ENCODE measurements around the gene SUGP2. TPM values are rescaled to one million over a fixed set of nuclear protein-coding genes. Genes with fewer than 3 reads are reported as not detected.

The SUGP2 gene
- total RNA-seq, 1 donor from 2014 or later: 129 TPM

DNA sequence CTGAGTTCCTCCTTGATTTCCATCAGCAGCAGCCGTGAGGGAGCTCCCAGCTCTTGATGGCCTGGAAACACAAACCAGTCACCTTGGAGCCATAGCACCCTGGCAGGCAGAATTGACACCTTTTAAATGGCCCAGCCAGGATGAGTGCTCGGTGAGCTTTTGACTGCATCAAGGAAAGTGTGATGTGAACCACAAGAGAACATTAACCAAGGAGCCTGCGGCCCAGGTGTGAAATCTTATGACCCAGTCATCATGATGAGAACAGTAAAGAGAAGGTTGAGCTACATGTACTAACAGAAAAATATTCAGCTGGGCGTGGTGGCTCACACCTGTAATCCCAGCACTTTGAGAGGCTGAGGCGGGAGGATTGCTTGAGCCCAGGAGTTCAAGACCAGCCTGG is 22.8 kb downstream of the SUGP2 start:
- Mint-ChIP-seq H3K36me3 (ENCODE audit: low read depth) (peaks cover 64% of the 10 kb centered on the region), H3K4me3 (ENCODE audit: low read depth) (no peak overlapping the region), H3K27ac (no peak overlapping the region), H3K27me3 (ENCODE audit: low read depth) (no peaks in the 10 kb centered on the region), H3K4me1 (ENCODE audit: low read depth) (no peaks in the 10 kb centered on the region), H3K9me3 (no peaks in the 10 kb centered on the region)
- no peak for DNase-seq (ENCODE audit: low spot score)
- intact Hi-C loops (cut with micrococcal nuclease): no loop called here

DNA sequence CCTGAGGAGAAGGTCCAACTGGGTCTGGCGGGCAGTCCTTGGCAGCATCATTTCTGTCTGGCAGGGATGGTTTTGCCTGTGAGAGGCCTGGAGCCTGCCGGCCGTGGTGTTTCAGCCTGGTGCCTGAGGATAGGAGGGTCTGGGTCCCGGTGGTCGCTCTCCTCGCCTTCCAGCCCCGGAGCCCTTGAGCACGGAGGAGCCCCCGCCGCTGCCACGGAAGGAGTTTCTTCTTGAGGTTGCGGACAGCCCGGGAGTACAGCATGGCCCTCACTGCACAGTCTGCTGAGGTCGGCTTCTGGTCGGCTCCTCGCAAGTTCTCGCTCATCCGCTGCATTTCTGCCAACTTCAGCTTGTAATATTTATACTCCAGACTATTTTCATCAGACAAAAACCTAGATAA is 23.4 kb downstream of the SUGP2 start:
- Mint-ChIP-seq H3K9me3 (no peaks in the 10 kb centered on the region), H3K27ac (no peak overlapping the region), H3K4me3 (ENCODE audit: low read depth) (no peak overlapping the region), H3K4me1 (ENCODE audit: low read depth) (no peaks in the 10 kb centered on the region), H3K27me3 (ENCODE audit: low read depth) (no peaks in the 10 kb centered on the region), H3K36me3 (ENCODE audit: low read depth) (peaks cover 68% of the 10 kb centered on the region)
- DNase-seq (ENCODE audit: low spot score): no peak
- intact Hi-C loops (cut with micrococcal nuclease): no loop called here

DNA sequence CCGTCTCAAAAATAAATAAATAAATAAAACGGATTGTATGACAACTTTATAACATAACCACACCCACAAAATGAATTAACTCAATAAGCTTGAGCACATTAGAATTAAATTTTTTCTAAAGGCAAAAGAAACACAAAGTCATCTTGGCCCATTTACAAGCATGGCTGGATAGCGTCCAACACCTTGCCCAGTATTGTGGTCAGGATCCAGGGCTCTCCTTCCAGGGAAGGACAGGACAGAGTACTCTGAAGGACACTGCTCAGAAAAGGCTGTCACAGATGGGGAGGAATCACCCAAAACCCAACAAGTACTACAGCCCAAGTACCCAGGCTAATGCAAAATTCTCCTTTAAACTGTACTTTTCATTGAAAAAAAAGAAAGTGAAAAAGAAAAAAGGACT is 27.1 kb downstream of the SUGP2 start:
- intact Hi-C loops (cut with micrococcal nuclease): no loop called here
- Mint-ChIP-seq H3K27me3 (ENCODE audit: low read depth) (no peaks in the 10 kb centered on the region), H3K36me3 (ENCODE audit: low read depth) (peaks cover 77% of the 10 kb centered on the region), H3K9me3 (no peaks in the 10 kb centered on the region), H3K27ac (no peak overlapping the region), H3K4me3 (ENCODE audit: low read depth) (no peak overlapping the region), H3K4me1 (ENCODE audit: low read depth) (no peaks in the 10 kb centered on the region)
- DNase-seq (ENCODE audit: low spot score): no peak

DNA sequence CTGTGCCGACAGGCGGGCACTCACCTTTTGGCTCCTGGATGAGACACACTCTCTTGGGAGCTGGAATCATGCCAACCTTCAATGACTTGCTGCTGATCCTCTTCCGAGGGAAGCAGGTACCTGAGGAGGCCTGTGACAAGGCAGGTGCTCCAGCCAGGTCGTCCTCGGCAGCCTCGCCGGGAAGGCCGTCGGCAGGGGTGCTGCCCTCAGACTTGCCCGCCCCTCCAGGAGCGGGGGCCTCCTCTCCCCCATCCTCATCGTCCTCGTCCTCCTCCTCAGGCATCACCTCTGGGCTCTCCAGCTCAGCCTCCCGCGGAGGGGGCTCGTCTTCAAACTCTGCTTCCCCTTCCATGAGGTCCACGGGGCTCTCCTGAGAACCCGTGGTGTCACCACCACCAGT is 29.2 kb downstream of the SUGP2 start:
- Mint-ChIP-seq H3K9me3 (no peaks in the 10 kb centered on the region), H3K27ac (no peak overlapping the region), H3K4me1 (ENCODE audit: low read depth) (no peaks in the 10 kb centered on the region), H3K27me3 (ENCODE audit: low read depth) (no peaks in the 10 kb centered on the region), H3K36me3 (ENCODE audit: low read depth) (peaks cover 71% of the 10 kb centered on the region), H3K4me3 (ENCODE audit: low read depth) (no peak overlapping the region)
- DNase-seq (ENCODE audit: low spot score): no peak
- intact Hi-C loops (cut with micrococcal nuclease): no loop called here

- Mint-ChIP-seq H3K4me3 (ENCODE audit: low read depth) (no peak overlapping the region), H3K27ac (peak overlapping the region; percentile 29), H3K27me3 (ENCODE audit: low read depth) (no peaks in the 10 kb centered on the region), H3K36me3 (ENCODE audit: low read depth) (peaks cover 67% of the 10 kb centered on the region), H3K4me1 (ENCODE audit: low read depth) (peaks cover 5% of the 10 kb centered on the region), H3K9me3 (no peaks in the 10 kb centered on the region)
- intact Hi-C loops (cut with micrococcal nuclease): no loop called here
- no peak for DNase-seq (ENCODE audit: low spot score)
Measured at GRCh38 chr19:18999896-19000620, 33.3 kb downstream of the SUGP2 start.

GRCh38 chr19:18999016-18999758 is 34.1 kb downstream of the SUGP2 start:
- Mint-ChIP-seq H3K27me3 (ENCODE audit: low read depth) (no peaks in the 10 kb centered on the region), H3K9me3 (no peaks in the 10 kb centered on the region), H3K4me3 (ENCODE audit: low read depth) (no peak overlapping the region), H3K4me1 (ENCODE audit: low read depth) (peaks cover 5% of the 10 kb centered on the region), H3K36me3 (ENCODE audit: low read depth) (peaks cover 64% of the 10 kb centered on the region), H3K27ac (no peak overlapping the region)
- DNase-seq (ENCODE audit: low spot score): no peak
- intact Hi-C loops (cut with micrococcal nuclease): no loop called here

DNA sequence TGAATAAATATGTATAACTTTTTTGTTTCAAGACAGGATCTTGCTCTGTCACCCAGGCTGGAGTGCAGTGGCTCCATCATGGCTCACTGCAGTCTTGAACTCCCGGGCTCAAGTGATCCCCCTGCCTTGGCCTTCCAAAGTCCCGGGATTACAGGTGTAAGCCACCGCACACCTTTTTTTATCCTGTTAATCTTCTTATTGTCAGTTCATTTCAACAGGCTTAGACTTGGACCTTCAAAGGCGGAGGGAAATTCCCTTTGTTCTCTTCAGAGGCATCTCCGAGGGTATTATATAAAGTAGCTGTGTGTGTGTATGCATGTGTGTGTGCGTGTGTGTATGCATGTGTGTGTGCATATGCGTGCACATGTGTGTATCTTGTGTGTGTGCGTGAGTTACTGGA is 35.0 kb downstream of the SUGP2 start:
- Mint-ChIP-seq H3K4me3 (ENCODE audit: low read depth) (no peak overlapping the region), H3K27ac (peak overlapping the region; percentile 30), H3K27me3 (ENCODE audit: low read depth) (no peaks in the 10 kb centered on the region), H3K36me3 (ENCODE audit: low read depth) (peaks cover 70% of the 10 kb centered on the region), H3K4me1 (ENCODE audit: low read depth) (peaks cover 5% of the 10 kb centered on the region), H3K9me3 (no peaks in the 10 kb centered on the region)
- intact Hi-C loops (cut with micrococcal nuclease): no loop called here
- DNase-seq (ENCODE audit: low spot score): no peak

DNA sequence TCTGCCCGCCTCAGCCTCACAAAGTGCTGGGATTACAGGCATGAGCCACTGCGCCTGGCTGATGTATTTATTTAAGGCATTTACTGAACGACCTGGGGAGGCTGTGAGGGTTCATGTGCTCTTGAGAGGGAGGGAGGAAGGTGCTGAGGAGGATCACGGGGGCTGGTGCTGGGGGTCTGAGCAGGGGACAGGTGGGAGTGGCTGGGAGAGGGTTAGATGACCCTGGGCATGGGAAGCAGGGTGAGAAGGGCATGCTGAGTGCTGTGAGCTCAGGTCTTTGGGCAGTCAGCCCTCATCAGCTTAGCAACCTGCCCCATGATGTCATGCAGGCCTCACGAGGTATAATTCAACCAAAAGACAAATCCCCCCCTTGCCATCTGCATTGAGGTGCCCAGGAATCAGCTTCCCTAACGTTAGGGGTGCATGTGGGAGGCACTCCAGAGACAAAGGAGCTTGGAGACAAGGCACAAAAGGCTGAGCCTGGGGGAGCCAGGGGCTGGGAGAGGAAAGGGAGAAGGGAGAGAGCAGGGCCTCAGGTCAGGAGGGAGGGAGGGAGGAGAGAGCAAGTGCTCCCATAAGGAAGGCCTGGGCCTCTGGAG is 36.4 kb downstream of the SUGP2 start:
- intact Hi-C loops (cut with micrococcal nuclease): no loop called here
- Mint-ChIP-seq H3K9me3 (no peaks in the 10 kb centered on the region), H3K4me1 (ENCODE audit: low read depth) (peaks cover 5% of the 10 kb centered on the region), H3K27ac (no peak overlapping the region), H3K4me3 (ENCODE audit: low read depth) (no peak overlapping the region), H3K36me3 (ENCODE audit: low read depth) (peaks cover 66% of the 10 kb centered on the region), H3K27me3 (ENCODE audit: low read depth) (no peaks in the 10 kb centered on the region)
- no peak for DNase-seq (ENCODE audit: low spot score)

DNA sequence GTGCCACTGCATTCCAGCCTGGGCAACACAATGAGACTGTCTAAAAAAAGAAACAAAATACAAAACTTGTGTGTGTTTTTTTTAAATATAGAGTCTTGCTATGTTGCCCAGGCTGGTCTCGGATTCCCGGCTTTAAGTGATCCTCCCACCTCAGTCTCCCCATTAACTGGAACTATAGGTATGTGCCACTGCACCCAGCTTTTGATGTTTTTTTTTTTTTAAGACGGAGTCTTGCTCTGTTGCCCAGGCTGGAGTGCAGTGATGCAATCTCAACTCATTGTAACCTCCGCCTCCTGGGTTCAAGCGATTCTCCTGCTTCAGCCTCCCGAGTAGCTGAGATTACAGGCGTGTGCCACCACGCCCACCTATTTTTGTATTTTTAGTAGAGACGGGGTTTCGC is 37.0 kb downstream of the SUGP2 start:
- peaks cover 5% of the 10 kb centered on the region for H3K4me1 Mint-ChIP-seq (ENCODE audit: low read depth)
- no peaks in the 10 kb centered on the region for H3K27me3 Mint-ChIP-seq (ENCODE audit: low read depth)
- no peaks in the 10 kb centered on the region for H3K9me3 Mint-ChIP-seq
- no peak overlapping the region for H3K27ac Mint-ChIP-seq
- no peak overlapping the region for H3K4me3 Mint-ChIP-seq (ENCODE audit: low read depth)
- DNase-seq (ENCODE audit: low spot score): no peak
- intact Hi-C loops (cut with micrococcal nuclease): no loop called here
- H3K36me3 Mint-ChIP-seq (ENCODE audit: low read depth): peaks cover 63% of the 10 kb centered on the region

DNA sequence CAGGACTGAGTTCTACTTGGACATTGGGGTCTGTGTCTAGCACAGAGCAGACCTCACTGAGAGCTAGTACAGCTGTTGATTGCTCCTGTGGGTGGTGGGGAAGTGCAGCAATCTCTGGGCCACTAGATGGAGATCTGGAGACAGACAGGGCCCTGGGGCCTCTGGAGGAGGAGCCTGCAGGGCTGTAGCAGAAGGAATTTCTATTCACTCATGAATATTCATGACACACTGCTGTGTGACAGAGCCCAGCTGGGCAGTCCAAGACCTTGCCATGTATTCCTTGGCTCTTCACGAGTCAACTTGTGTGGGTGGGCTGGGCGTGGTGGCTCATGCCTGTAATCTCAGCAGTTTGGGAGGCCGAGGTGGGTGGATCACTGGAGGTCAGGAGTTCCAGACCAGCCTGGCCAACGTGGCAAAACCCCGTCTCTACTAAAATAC is 37.5 kb downstream of the SUGP2 start:
- Mint-ChIP-seq H3K36me3 (ENCODE audit: low read depth) (peaks cover 65% of the 10 kb centered on the region), H3K27me3 (ENCODE audit: low read depth) (no peaks in the 10 kb centered on the region), H3K4me1 (ENCODE audit: low read depth) (peaks cover 5% of the 10 kb centered on the region), H3K9me3 (no peaks in the 10 kb centered on the region), H3K27ac (no peak overlapping the region), H3K4me3 (ENCODE audit: low read depth) (no peak overlapping the region)
- no peak for DNase-seq (ENCODE audit: low spot score)
- intact Hi-C loops (cut with micrococcal nuclease): no loop called here

- Mint-ChIP-seq H3K9me3 (no peaks in the 10 kb centered on the region), H3K4me1 (ENCODE audit: low read depth) (no peaks in the 10 kb centered on the region), H3K27me3 (ENCODE audit: low read depth) (no peaks in the 10 kb centered on the region), H3K36me3 (ENCODE audit: low read depth) (peaks cover 46% of the 10 kb centered on the region), H3K27ac (no peak overlapping the region), H3K4me3 (ENCODE audit: low read depth) (no peak overlapping the region)
- DNase-seq (ENCODE audit: low spot score): no peak
- intact Hi-C loops (cut with micrococcal nuclease): no loop called here
Measured at GRCh38 chr19:18993115-18993514, 40.2 kb downstream of the SUGP2 start.

DNA sequence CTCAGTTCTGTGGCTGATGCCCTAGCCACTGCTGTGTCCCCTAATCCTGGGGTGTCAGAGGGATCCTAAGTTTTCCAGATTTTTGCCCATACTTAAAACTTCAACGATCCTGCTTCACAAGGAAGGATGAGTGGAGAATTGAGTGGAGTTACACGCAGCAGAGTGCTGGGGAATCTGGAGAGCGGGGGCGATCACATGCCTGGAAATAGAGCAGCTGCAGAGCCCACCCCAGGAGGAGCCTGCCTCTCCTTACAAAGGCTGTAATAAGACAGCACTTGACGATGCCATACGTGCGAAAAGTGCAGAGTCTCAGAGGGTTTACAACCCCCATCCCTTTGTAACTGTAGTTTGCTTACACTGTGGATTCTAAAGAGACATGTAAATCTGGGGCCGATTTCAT is 40.6 kb downstream of the SUGP2 start:
- Mint-ChIP-seq H3K4me3 (ENCODE audit: low read depth) (no peak overlapping the region), H3K27me3 (ENCODE audit: low read depth) (no peaks in the 10 kb centered on the region), H3K9me3 (no peaks in the 10 kb centered on the region), H3K27ac (no peak overlapping the region), H3K4me1 (ENCODE audit: low read depth) (no peaks in the 10 kb centered on the region), H3K36me3 (ENCODE audit: low read depth) (peaks cover 42% of the 10 kb centered on the region)
- intact Hi-C loops (cut with micrococcal nuclease): no loop called here
- DNase-seq (ENCODE audit: low spot score): no peak

- Mint-ChIP-seq H3K9me3 (no peaks in the 10 kb centered on the region), H3K4me3 (ENCODE audit: low read depth) (no peak overlapping the region), H3K4me1 (ENCODE audit: low read depth) (no peaks in the 10 kb centered on the region), H3K36me3 (ENCODE audit: low read depth) (peaks cover 35% of the 10 kb centered on the region), H3K27me3 (ENCODE audit: low read depth) (peaks cover 5% of the 10 kb centered on the region), H3K27ac (no peak overlapping the region)
- intact Hi-C loops (cut with micrococcal nuclease): no loop called here
- no peak for DNase-seq (ENCODE audit: low spot score)
Measured at GRCh38 chr19:18991468-18991867, 41.8 kb downstream of the SUGP2 start.

All from activated T-helper 2 cell treated with anti-CD3 and anti-CD28 coated beads, Interferon-gamma antibody, Interleukin-2, Interleukin-4, amounts not matched to agents 10 μg/mL and 5 μg/mL and 100 μg/mL, durations not matched to agents 14 hours and 24 hours and 36 hours (primary cell).